Head of caudate nucleus (tissue), 42 donors: ENCODE results near the gene TNRC6C.

Experiments
- DNase-seq, 42 donors: peaks; one replicate each; pipeline versions ENCODE4 v3.0.0 to v3.0.0-alpha.2; 2020 to 2021; ENCODE audit warnings: mixed read lengths in 7 of 42
- intact Hi-C: fragments of 100-400 bp; cut with DNase I; formaldehyde crosslinking; loops from one replicate; pipeline ENCODE4 v1.15.0; 2022

TNRC6C gene

GRCh38 chr17:78112518-78113471 is 154.3 kb downstream of the TNRC6C start:
- intact Hi-C loops, result loop anchor here (5.0 kb wide), 2 partner anchors 65 to 125 kb away; no protein-coding TSS in a partner anchor
- peak; percentile 56 to 96 (median 86) for DNase-seq

GRCh38 chr17:78113804-78114785 is 155.6 kb downstream of the TNRC6C start:
- DNase-seq, result peak in 3 of 42 donors; percentile 14 to 57 (median 24)
- intact Hi-C loops, result loop anchor here (5.0 kb wide), 2 partner anchors 63 to 123 kb away; no protein-coding TSS in a partner anchor

DNA sequence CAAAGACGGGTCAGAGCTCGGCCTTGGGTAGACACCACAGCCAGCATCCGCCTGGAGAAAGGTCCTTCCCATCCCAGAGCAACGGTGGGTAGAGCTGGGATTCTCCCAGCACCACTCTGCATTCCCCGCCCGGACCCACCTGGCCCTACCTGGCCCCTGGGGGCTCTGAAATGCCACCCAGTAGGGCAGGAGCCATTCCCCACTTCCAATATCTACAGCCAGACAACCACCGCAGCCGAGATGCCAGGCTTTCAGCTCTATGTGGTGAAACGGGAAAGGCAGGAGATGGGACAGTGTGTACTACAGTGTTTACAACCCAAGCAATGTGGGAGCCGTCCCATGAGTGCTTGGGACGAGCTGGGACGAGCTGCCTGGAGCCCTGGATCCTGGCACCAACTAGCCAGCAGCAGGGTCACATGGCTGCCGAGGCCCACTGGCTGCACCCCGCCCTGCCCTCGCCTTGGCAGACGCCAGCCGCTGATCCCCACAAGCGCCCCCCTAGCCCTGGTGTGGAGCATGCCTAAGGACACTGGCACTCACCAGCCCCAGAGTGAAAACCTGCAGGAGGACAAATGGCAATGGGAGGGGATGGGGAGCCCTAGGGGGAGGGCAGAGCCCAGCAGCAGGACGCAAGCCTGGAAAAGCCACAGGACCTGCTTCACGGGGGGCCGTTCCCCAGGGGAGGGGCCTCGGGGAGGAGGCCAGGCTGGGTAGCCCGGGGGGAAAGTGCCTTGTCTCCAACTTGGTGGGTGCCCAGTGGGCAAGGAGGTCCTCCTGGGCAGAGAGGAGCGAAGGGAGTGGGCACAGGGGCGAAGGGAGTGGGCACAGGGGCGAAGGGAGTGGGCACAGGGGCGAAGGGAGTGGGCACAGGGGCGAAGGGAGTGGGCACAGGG is 156.6 kb downstream of the TNRC6C start:
- intact Hi-C loops, result loop anchor here (1.0 to 5.0 kb wide), 3 partner anchors 13 to 122 kb away; partner anchors contain the start of gene TMC6
- peak; percentile 85 to 98 (median 94) for DNase-seq

- DNase-seq, result peak in 1 of 42 donors; percentile 15
- intact Hi-C loops, result loop anchor here (1.0 kb wide), 1 partner anchor 12 kb away; the partner anchor contains the start of gene TMC6
These were observed 157.3 kb downstream of the TNRC6C start for GRCh38 chr17:78115803-78116202.

GRCh38 chr17:78116411-78116810 is 157.9 kb downstream of the TNRC6C start:
- no peak for DNase-seq
- intact Hi-C loops, result no loop called here

- intact Hi-C loops, result no loop called here
- peak in 29 of 42 donors; percentile 42 to 78 (median 67) for DNase-seq
These were observed 158.8 kb downstream of the TNRC6C start for GRCh38 chr17:78117027-78117981.

- intact Hi-C loops, result no loop called here
- DNase-seq, result no peak
These were observed 160.3 kb downstream of the TNRC6C start for GRCh38 chr17:78118801-78119241.

- intact Hi-C loops, result no loop called here
- no peak for DNase-seq
These were observed 162.0 kb downstream of the TNRC6C start for GRCh38 chr17:78120537-78120936.

DNA sequence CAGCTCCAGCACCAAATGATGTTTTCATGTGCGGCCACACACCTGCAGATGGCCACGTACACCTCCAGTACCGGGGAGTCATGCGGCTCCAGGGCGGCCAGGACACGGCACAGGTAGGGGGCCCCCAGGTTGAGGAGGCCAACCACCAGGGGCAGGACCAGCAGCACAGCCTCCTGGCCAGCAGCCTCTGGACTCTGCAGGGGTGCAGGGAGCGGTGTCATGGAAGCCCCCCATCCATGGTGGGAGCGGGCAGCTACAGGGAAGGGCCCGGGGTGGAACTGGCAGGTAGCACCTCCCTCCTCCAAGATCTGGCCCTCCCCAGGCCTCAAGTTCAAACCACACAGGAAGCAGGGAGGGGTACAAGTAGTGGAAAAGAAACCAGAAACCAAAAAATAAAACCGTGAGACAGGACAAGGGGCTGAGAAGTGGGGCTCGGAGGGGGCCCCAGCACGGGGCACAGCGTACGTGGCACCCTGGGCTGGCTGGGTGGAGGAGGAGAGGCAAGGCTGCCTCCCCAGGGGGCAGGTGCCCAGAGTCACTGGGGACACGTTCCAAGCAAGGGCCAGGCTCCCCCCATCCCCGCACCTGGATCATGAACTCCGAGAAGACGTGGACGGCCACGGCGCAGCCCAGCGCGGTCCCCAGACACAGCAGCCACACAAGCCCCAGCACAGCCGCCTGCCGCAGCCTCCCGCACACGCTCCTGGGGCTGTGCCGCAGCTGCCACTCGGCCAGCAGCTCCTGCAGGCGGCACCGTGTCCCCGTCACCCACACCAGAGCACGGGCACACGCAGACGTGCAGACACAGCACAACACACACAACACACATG is 162.7 kb downstream of the TNRC6C start:
- intact Hi-C loops, result no loop called here
- DNase-seq, result no peak

DNA sequence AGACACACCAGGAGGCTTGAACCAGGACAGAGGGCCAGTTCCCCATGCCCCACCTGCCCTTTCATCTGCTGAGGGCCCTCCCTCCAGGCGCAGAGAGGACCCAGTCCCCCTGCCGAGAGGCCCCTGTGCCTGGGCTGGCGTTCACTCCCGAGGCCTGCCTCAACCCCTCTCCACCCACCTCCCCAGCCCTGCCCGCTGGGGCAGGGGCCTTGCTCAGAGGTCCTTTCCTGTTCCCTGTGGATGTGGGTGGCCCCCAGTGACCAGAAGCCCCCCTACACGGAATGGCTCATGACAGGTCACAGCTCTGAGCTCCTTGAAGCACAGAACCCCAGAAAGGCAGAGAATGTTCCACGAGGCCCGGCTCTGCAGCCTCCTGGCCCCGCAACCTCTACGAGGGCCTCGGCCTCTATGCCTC is 163.3 kb downstream of the TNRC6C start:
- no peak for DNase-seq
- intact Hi-C loops, result no loop called here

- intact Hi-C loops, result no loop called here
- DNase-seq, result no peak
These were observed 163.9 kb downstream of the TNRC6C start for GRCh38 chr17:78122216-78122930.

DNA sequence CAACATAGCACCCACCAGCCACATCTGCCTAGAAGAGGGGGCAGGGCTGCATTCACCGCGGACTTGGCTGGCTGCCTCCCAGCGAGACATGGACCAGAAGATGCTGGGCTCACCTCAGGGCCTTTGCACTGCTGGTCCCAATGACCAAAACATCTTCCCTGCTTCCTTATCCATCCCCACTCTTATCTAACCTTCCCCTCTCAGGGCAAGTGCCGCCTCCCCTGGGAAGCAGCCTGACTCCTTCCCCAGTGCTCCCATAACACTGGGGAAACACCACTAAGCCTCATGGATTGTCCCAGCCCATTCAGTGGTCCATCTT is 164.4 kb downstream of the TNRC6C start:
- intact Hi-C loops, result no loop called here
- DNase-seq, result no peak

DNA sequence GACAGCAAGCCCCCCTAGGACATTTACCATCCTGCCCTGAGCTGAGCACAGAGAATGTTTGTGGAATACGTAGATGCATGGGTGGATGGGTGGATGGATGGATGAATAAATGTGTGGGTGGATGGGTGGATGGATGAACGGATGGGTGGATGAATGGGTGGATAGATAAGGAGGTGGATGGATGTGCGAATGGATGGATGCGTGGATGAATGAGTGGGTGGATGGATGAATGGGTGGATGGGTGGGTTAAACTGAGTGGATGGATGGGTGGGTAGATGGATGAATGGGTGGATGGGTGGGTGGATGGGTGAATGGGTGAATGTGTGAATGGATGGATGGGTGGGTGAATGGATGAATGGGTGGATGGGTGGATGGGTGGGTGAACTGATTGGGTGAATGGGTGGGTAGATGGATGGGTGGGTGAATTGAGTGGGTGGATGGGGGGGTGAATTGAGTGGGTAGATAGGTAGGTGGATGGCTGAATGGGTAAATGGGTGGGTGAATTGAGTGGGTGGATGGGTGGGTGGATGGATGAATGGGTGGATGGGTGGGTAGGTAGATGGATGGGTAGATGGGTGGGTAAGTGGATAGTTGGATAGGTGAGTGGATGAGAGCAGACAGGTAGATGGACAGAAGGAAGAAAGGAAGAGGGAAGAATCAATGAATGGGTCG is 164.9 kb downstream of the TNRC6C start:
- DNase-seq, result no peak

GRCh38 chr17:78124081-78124835 is 165.8 kb downstream of the TNRC6C start:
- intact Hi-C loops, result no loop called here
- DNase-seq, result peak in 2 of 42 donors; percentile 41 to 49

More for the DNA sequence above, 164.9 kb downstream of the TNRC6C start:
- intact Hi-C loops, result no loop called here

DNA sequence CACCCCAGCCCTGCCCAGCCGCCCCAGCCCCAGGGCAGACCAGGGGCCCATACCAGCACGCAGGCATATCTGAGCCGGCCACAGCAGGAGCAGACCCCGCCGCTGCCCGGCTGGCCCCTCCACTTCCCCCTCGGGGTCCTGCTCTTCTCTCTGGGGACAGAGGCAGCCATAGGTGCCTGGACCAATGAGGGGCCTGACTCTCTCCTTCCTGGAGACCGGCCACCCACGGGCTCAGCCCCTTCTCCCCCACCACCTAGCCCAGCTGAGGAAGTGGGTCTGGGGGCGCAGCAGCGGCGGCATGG is 166.3 kb downstream of the TNRC6C start:
- no peak for DNase-seq
- intact Hi-C loops, result loop anchor here (5.0 kb wide), 1 partner anchor 48 kb away; no protein-coding TSS in a partner anchor
